Neural cell (in vitro differentiated cells): ENCODE data around the gene PHF2.

Experiments
- CTCF ChIP-seq: fragments of 450-650 bp; IDR thresholded peaks from 2 replicates; pipeline ENCODE4 v1.5.1; 2014; ENCODE audit warnings: antibody characterized with exemption, mild to moderate bottlenecking, moderate library complexity; ENCODE audit not compliant: poor library complexity, severe bottlenecking
- EZH2 ChIP-seq: fragments of 200-600, 300-800 bp; shearing (Covaris generic), sonication (generic); IDR thresholded peaks from 2 replicates; pipeline ENCODE4 v1.6.1; 2014; ENCODE audit warnings: antibody characterized with exemption, low read length, borderline replicate concordance, mild to moderate bottlenecking; ENCODE audit not compliant: insufficient read depth, poor library complexity, severe bottlenecking

- no peak for TF ChIP-seq CTCF
- TF ChIP-seq EZH2: no peak
Observed at GRCh38 chr9:93651521-93651950, 75.2 kb downstream of the PHF2 start.
